Astrocyte (in vitro differentiated cells and primary cell): ENCODE measurements around the gene RASGRF1. TPM values are rescaled to one million over a fixed set of nuclear protein-coding genes. Genes with fewer than 3 reads are reported as not detected.

Source experiments
- DNase-seq: peaks from one replicate; pipeline ENCODE4 v3.0.0-alpha.2; 2010; ENCODE audit warnings: low read depth
- FAIRE-seq: peaks from 2 replicates; lab custom pipeline; 2011; peaks lifted over from hg19 to GRCh38; lab: Jason Lieb, UNC
- H2AFZ ChIP-seq: 2 replicates; pipeline ENCODE4 v1.6.0; 2012; ENCODE audit warnings: low read depth, low read length, inconsistent platforms
- H3K27ac ChIP-seq: 2 replicates; pipeline ENCODE4 v1.5.1; 2011; ENCODE audit warnings: low read depth, low read length, inconsistent platforms
- H3K27me3 ChIP-seq: 2 replicates; pipeline ENCODE4 v1.6.0; 2011; ENCODE audit warnings: low read length, inconsistent platforms; ENCODE audit not compliant: insufficient read depth
- H3K36me3 ChIP-seq: 2 replicates; pipeline ENCODE4 v1.5.1; 2011; ENCODE audit warnings: low read length, inconsistent platforms; ENCODE audit not compliant: insufficient read depth
- H3K4me1 ChIP-seq: 2 replicates; pipeline ENCODE4 v1.5.1; 2011; ENCODE audit warnings: low read length, inconsistent platforms; ENCODE audit not compliant: insufficient read depth
- H3K4me2 ChIP-seq: 2 replicates; pipeline ENCODE4 v1.6.0; 2012; ENCODE audit warnings: low read length, inconsistent platforms
- H3K4me3 ChIP-seq: 2 replicates; pipeline ENCODE4 v1.5.1; 2011; ENCODE audit warnings: low read depth, mild to moderate bottlenecking, low read length, inconsistent platforms; ENCODE audit not compliant: insufficient read depth
- H3K79me2 ChIP-seq: 2 replicates; pipeline ENCODE4 v1.6.0; 2012; ENCODE audit warnings: mild to moderate bottlenecking, low read length, inconsistent platforms; ENCODE audit not compliant: insufficient read depth
- H3K9ac ChIP-seq: 2 replicates; pipeline ENCODE4 v1.6.0; 2012; ENCODE audit warnings: mild to moderate bottlenecking, low read length, inconsistent platforms
- H3K9me3 ChIP-seq: 2 replicates; pipeline ENCODE4 v1.5.1; 2012; ENCODE audit warnings: low read depth, mild to moderate bottlenecking, low read length, inconsistent platforms; ENCODE audit not compliant: insufficient read depth
- H4K20me1 ChIP-seq: 2 replicates; pipeline ENCODE4 v1.6.0; 2012; ENCODE audit warnings: low read length, inconsistent platforms; ENCODE audit not compliant: insufficient read depth
- H3K27ac Mint-ChIP-seq: one replicate; pipeline ENCODE4 v1.8.0; 2021; ENCODE audit warnings: mild to moderate bottlenecking, mixed read lengths; ENCODE audit not compliant: unreplicated experiment
- H3K27me3 Mint-ChIP-seq: one replicate; pipeline ENCODE4 v1.8.0; 2021; ENCODE audit warnings: low read depth, mixed read lengths; ENCODE audit not compliant: unreplicated experiment
- H3K36me3 Mint-ChIP-seq: one replicate; pipeline ENCODE4 v1.8.0; 2021; ENCODE audit warnings: low read depth, mixed read lengths; ENCODE audit not compliant: unreplicated experiment
- H3K4me1 Mint-ChIP-seq: one replicate; pipeline ENCODE4 v1.8.0; 2021; ENCODE audit warnings: low read depth, mixed read lengths; ENCODE audit not compliant: unreplicated experiment
- H3K4me3 Mint-ChIP-seq: one replicate; pipeline ENCODE4 v1.8.0; 2021; ENCODE audit warnings: mild to moderate bottlenecking, moderate library complexity, mixed read lengths; ENCODE audit not compliant: unreplicated experiment
- H3K9me3 Mint-ChIP-seq: one replicate; pipeline ENCODE4 v1.8.0; 2021; ENCODE audit warnings: mild to moderate bottlenecking, mixed read lengths; ENCODE audit not compliant: unreplicated experiment
- CTCF ChIP-seq: IDR thresholded peaks from 2 replicates; pipeline ENCODE4 v1.5.1; 2011; ENCODE audit warnings: low read depth, mild to moderate bottlenecking, inconsistent platforms, low read length, moderate library complexity; ENCODE audit not compliant: insufficient read depth
- EZH2 ChIP-seq: IDR thresholded peaks from 2 replicates; pipeline ENCODE4 v1.6.1; 2012; ENCODE audit warnings: mild to moderate bottlenecking, low read length, inconsistent platforms; ENCODE audit not compliant: insufficient read depth
- total RNA-seq: library from RNA; stranded (reverse); gene quantifications from 2 replicates; pipeline ENCODE4 v1.2.1, GENCODE V29; 2021

RASGRF1 gene
- total RNA-seq, 1 donor from 2014 or later = 1.2 TPM

GRCh38 chr15:79066391-79067071, 24.0 kb downstream of the RASGRF1 start:
- Histone ChIP-seq H3K9ac (no peak overlapping the region), H3K4me2 (no peak overlapping the region), H2AFZ (no peak overlapping the region), H3K4me3 (no peak overlapping the region), H3K4me1 (no peaks in the 10 kb centered on the region), H3K36me3 (no peaks in the 10 kb centered on the region), H3K79me2 (no peaks in the 10 kb centered on the region), H3K27me3 (peaks cover 4% of the 10 kb centered on the region), H3K9me3 (no peaks in the 10 kb centered on the region), H4K20me1 (no peaks in the 10 kb centered on the region), H3K27ac (no peak overlapping the region)
- TF ChIP-seq CTCF = no peak
- no peak for TF ChIP-seq EZH2
- Mint-ChIP-seq H3K4me3 (no peak overlapping the region), H3K4me1 (no peaks in the 10 kb centered on the region), H3K27me3 (peaks cover 50% of the 10 kb centered on the region), H3K9me3 (peaks cover 4% of the 10 kb centered on the region), H3K36me3 (no peaks in the 10 kb centered on the region), H3K27ac (no peak overlapping the region)
- FAIRE-seq (no peak), DNase-seq (no peak)

GRCh38 chr15:79065706-79066376, 24.7 kb downstream of the RASGRF1 start:
- no peaks in the 10 kb centered on the region for H3K36me3 Mint-ChIP-seq
- Histone ChIP-seq H3K4me3 (no peak overlapping the region), H3K36me3 (no peaks in the 10 kb centered on the region), H3K9ac (no peak overlapping the region), H4K20me1 (no peaks in the 10 kb centered on the region), H3K4me1 (no peaks in the 10 kb centered on the region), H3K27ac (no peak overlapping the region), H3K79me2 (no peaks in the 10 kb centered on the region), H2AFZ (no peak overlapping the region), H3K27me3 (peaks cover 4% of the 10 kb centered on the region), H3K9me3 (no peaks in the 10 kb centered on the region), H3K4me2 (no peak overlapping the region)
- peaks cover 54% of the 10 kb centered on the region for H3K27me3 Mint-ChIP-seq
- H3K4me3 Mint-ChIP-seq = no peak overlapping the region
- no peak overlapping the region for H3K27ac Mint-ChIP-seq
- peaks cover 4% of the 10 kb centered on the region for H3K9me3 Mint-ChIP-seq
- no peak for FAIRE-seq
- no peaks in the 10 kb centered on the region for H3K4me1 Mint-ChIP-seq
- TF ChIP-seq CTCF = no peak
- TF ChIP-seq EZH2 = no peak
- no peak for DNase-seq

- peaks cover 54% of the 10 kb centered on the region for H3K27me3 Mint-ChIP-seq
- Histone ChIP-seq H3K9ac (no peak overlapping the region), H3K79me2 (no peaks in the 10 kb centered on the region), H3K27me3 (peaks cover 4% of the 10 kb centered on the region), H3K9me3 (no peaks in the 10 kb centered on the region), H3K4me1 (no peaks in the 10 kb centered on the region), H3K36me3 (no peaks in the 10 kb centered on the region), H2AFZ (no peak overlapping the region), H3K4me3 (no peak overlapping the region), H4K20me1 (no peaks in the 10 kb centered on the region), H3K27ac (no peak overlapping the region), H3K4me2 (no peak overlapping the region)
- H3K9me3 Mint-ChIP-seq = peaks cover 4% of the 10 kb centered on the region
- H3K4me1 Mint-ChIP-seq = no peaks in the 10 kb centered on the region
- DNase-seq (no peak), FAIRE-seq (no peak)
- TF ChIP-seq CTCF = no peak
- no peak for TF ChIP-seq EZH2
- H3K27ac Mint-ChIP-seq = no peak overlapping the region
- H3K4me3 Mint-ChIP-seq = no peak overlapping the region
- H3K36me3 Mint-ChIP-seq = no peaks in the 10 kb centered on the region
These were observed 25.2 kb downstream of the RASGRF1 start for GRCh38 chr15:79065361-79065705.
